Spinal cord (tissue), 10 donors: Measurements from ENCODE around the gene LYSMD4. TPM values are rescaled to one million over a fixed set of nuclear protein-coding genes. Genes with fewer than 3 reads are reported as not detected.
"Not testable (repeated sequence)": the region's sequence is repeated elsewhere in the genome, so short reads cannot be mapped to it uniquely, and the experiment has no call there.

Experiments
- DNase-seq, 6 donors: peaks; one replicate each; pipeline versions ENCODE4 v3.0.0 to v3.0.0-alpha.2; 2013 to 2015; ENCODE audit warnings: low spot score in 6 of 6, low read depth in 4 of 6
- H3K27ac ChIP-seq: one replicate; pipeline ENCODE4 v1.5.1; 2013; ENCODE audit warnings: low read depth, low read length, control low read depth
- H3K27me3 ChIP-seq: one replicate; pipeline ENCODE4 v1.6.1; 2013; ENCODE audit warnings: low read length; ENCODE audit not compliant: control insufficient read depth, insufficient read depth
- H3K36me3 ChIP-seq: one replicate; pipeline ENCODE4 v1.6.1; 2013; ENCODE audit warnings: low read length; ENCODE audit not compliant: control insufficient read depth, insufficient read depth
- H3K4me1 ChIP-seq: one replicate; pipeline ENCODE4 v1.6.1; 2013; ENCODE audit warnings: low read length; ENCODE audit not compliant: control insufficient read depth, insufficient read depth
- H3K4me3 ChIP-seq: one replicate; pipeline ENCODE4 v1.5.1; 2013; ENCODE audit warnings: low read depth, low read length, control low read depth
- H3K9me3 ChIP-seq: one replicate; pipeline ENCODE4 v1.6.1; 2013; ENCODE audit warnings: low read length; ENCODE audit not compliant: control insufficient read depth, insufficient read depth
- WGBS: methylation state at CpG from one replicate; pipeline ENCODE4 v1.1.5; 2013; ENCODE audit warnings: missing lambda C conversion rate; ENCODE audit not compliant: insufficient coverage; 5-methylcytosine and 5-hydroxymethylcytosine counted together
- polyA plus RNA-seq, 2 donors: library from polyadenylated mRNA; unstranded; fragments of 120-200 nt; gene quantifications; one replicate each; pipeline ENCODE4 v1.2.1, GENCODE V29; 2013; ENCODE audit not compliant: insufficient read length in 2 of 2
- total RNA-seq, 2 donors: library from RNA; depleted of rRNA in 1 of 2; stranded (reverse); fragments of 120-200 nt in 1 of 2; fragments of >200 nt in 1 of 2; gene quantifications; one replicate each; pipeline versions ENCODE4 v1.2.3 to v1.2.4, GENCODE V29; 2013 to 2014
- donor health status: healthy.

The LYSMD4 gene
- total and polyA plus RNA-seq, 4 donors = 15.3 to 21.4 (median 18.5) TPM

GRCh38 chr15:99750326-99750725, 17.1 kb upstream of the LYSMD4 start:
- H3K4me1 ChIP-seq, DNase-seq: not testable (repeated sequence)
- 54% methylated on average over 5 of the region's 11 CpGs for WGBS

GRCh38 chr15:99749386-99749785, 16.1 kb upstream of the LYSMD4 start:
- H3K9me3 ChIP-seq = peaks cover 2% of the 10 kb centered on the region
- H3K27me3 ChIP-seq = no peaks in the 10 kb centered on the region
- H3K4me1 ChIP-seq = no peaks in the 10 kb centered on the region
- H3K27ac ChIP-seq = no peak overlapping the region
- no peaks in the 10 kb centered on the region for H3K36me3 ChIP-seq
- no peak overlapping the region for H3K4me3 ChIP-seq
- no peak for DNase-seq
- 95% methylated on average over 3 of the region's 6 CpGs for WGBS

More at GRCh38 chr15:99750326-99750725, 17.1 kb upstream of the LYSMD4 start:
- not testable (repeated sequence) for H3K27me3 ChIP-seq, H3K9me3 ChIP-seq, H3K4me3 ChIP-seq, H3K36me3 ChIP-seq, H3K27ac ChIP-seq

- no peak overlapping the region for H3K4me3 ChIP-seq
- 92% methylated on average over 6 of the region's 9 CpGs for WGBS
- no peaks in the 10 kb centered on the region for H3K36me3 ChIP-seq
- no peak for DNase-seq
- H3K4me1 ChIP-seq = no peaks in the 10 kb centered on the region
- H3K9me3 ChIP-seq = peaks cover 2% of the 10 kb centered on the region
- no peaks in the 10 kb centered on the region for H3K27me3 ChIP-seq
- H3K27ac ChIP-seq = no peak overlapping the region
Measured at GRCh38 chr15:99745370-99746086, 12.3 kb upstream of the LYSMD4 start.

GRCh38 chr15:99744142-99744541, 10.9 kb upstream of the LYSMD4 start:
- peaks cover 2% of the 10 kb centered on the region for H3K9me3 ChIP-seq
- WGBS = 80% methylated on average over 4 of the region's 7 CpGs
- H3K36me3 ChIP-seq = no peaks in the 10 kb centered on the region
- H3K27ac ChIP-seq = no peak overlapping the region
- H3K4me1 ChIP-seq = no peaks in the 10 kb centered on the region
- H3K27me3 ChIP-seq = no peaks in the 10 kb centered on the region
- no peak for DNase-seq
- H3K4me3 ChIP-seq = no peak overlapping the region

GRCh38 chr15:99741835-99742234, 8.6 kb upstream of the LYSMD4 start:
- H3K36me3 ChIP-seq = no peaks in the 10 kb centered on the region
- no peak for DNase-seq
- peaks cover 2% of the 10 kb centered on the region for H3K9me3 ChIP-seq
- no peaks in the 10 kb centered on the region for H3K27me3 ChIP-seq
- H3K4me1 ChIP-seq = no peaks in the 10 kb centered on the region
- no peak overlapping the region for H3K27ac ChIP-seq
- WGBS = 88% methylated on average over 2 of the region's 2 CpGs
- no peak overlapping the region for H3K4me3 ChIP-seq

GRCh38 chr15:99738021-99738847, 5.0 kb upstream of the LYSMD4 start:
- H3K27ac ChIP-seq = no peak overlapping the region
- no peak for DNase-seq
- 77% methylated on average over 4 of the region's 7 CpGs for WGBS
- no peak overlapping the region for H3K4me3 ChIP-seq
- no peaks in the 10 kb centered on the region for H3K9me3 ChIP-seq
- H3K36me3 ChIP-seq = no peaks in the 10 kb centered on the region
- H3K27me3 ChIP-seq = no peaks in the 10 kb centered on the region
- H3K4me1 ChIP-seq = peaks cover 4% of the 10 kb centered on the region

- no peak overlapping the region for H3K27ac ChIP-seq
- 93% methylated on average over 2 of the region's 2 CpGs for WGBS
- H3K9me3 ChIP-seq = no peaks in the 10 kb centered on the region
Measured at GRCh38 chr15:99736702-99737101, 3.5 kb upstream of the LYSMD4 start.

GRCh38 chr15:99735868-99736267, 2.6 kb upstream of the LYSMD4 start:
- Histone ChIP-seq H3K4me3 (no peak overlapping the region), H3K36me3 (peaks cover 4% of the 10 kb centered on the region), H3K4me1 (peaks cover 14% of the 10 kb centered on the region), H3K27ac (no peak overlapping the region), H3K9me3 (no peaks in the 10 kb centered on the region), H3K27me3 (no peaks in the 10 kb centered on the region)
- DNase-seq = no peak
- 87% methylated on average over 4 of the region's 4 CpGs for WGBS

More at GRCh38 chr15:99736702-99737101, 3.5 kb upstream of the LYSMD4 start:
- H3K27me3 ChIP-seq = no peaks in the 10 kb centered on the region
- DNase-seq = no peak
- H3K4me3 ChIP-seq = no peak overlapping the region
- peaks cover 10% of the 10 kb centered on the region for H3K4me1 ChIP-seq
- peaks cover under 1% of the 10 kb centered on the region for H3K36me3 ChIP-seq

GRCh38 chr15:99734575-99734974, 1.3 kb upstream of the LYSMD4 start:
- H3K27ac ChIP-seq = no peak overlapping the region
- WGBS = no CpG with 5 or more reads among the region's 1 CpG

GRCh38 chr15:99734040-99734291, 729 bp upstream of the LYSMD4 start:
- Histone ChIP-seq H3K4me3 (peak overlapping the region; percentile 47), H3K4me1 (peaks cover 14% of the 10 kb centered on the region)
- not testable (repeated sequence) for DNase-seq, H3K36me3 ChIP-seq, H3K27me3 ChIP-seq, H3K27ac ChIP-seq, H3K9me3 ChIP-seq
- WGBS = 92% methylated on average over 11 of the region's 13 CpGs

More at GRCh38 chr15:99734575-99734974, 1.3 kb upstream of the LYSMD4 start:
- Histone ChIP-seq H3K4me3 (no peak overlapping the region), H3K36me3 (peaks cover 4% of the 10 kb centered on the region), H3K9me3 (no peaks in the 10 kb centered on the region), H3K4me1 (peaks cover 14% of the 10 kb centered on the region), H3K27me3 (no peaks in the 10 kb centered on the region)
- DNase-seq = no peak
